HepG2 (cell line): ENCODE results near the gene ZNF813. TPM values are rescaled to one million over a fixed set of nuclear protein-coding genes. Genes with fewer than 3 reads are reported as not detected.

ENCODE experiments used
- ADNP ChIP-seq: sonication (generic); formaldehyde crosslinking; IDR thresholded peaks from 2 replicates; pipeline ENCODE4 v1.4.0; 2020; ENCODE audit warnings: missing genetic modification reagents
- ELF3 ChIP-seq: IDR thresholded peaks from 2 replicates; pipeline ENCODE4 v1.6.1; 2016; ENCODE audit warnings: missing genetic modification reagents, missing compliant biosample characterization
- ELF4 ChIP-seq: sonication (generic); formaldehyde crosslinking; IDR thresholded peaks from 2 replicates; pipeline ENCODE4 v1.5.0; 2020; ENCODE audit warnings: missing genetic modification reagents, mild to moderate bottlenecking, moderate library complexity, borderline replicate concordance
- FOXJ3 ChIP-seq: sonication (generic); formaldehyde crosslinking; IDR thresholded peaks from 2 replicates; pipeline ENCODE4 v1.4.0; 2020; ENCODE audit warnings: missing genetic modification reagents, mild to moderate bottlenecking, borderline replicate concordance
- FOXK1 ChIP-seq: sonication (generic); formaldehyde crosslinking; IDR thresholded peaks from 2 replicates; pipeline ENCODE4 v1.4.0; 2020; ENCODE audit warnings: low read depth, missing genetic modification reagents, borderline replicate concordance
- HDAC1 ChIP-seq: sonication (generic); formaldehyde crosslinking; IDR thresholded peaks from 2 replicates; pipeline ENCODE4 v1.5.1; 2020; ENCODE audit warnings: mild to moderate bottlenecking, missing genetic modification reagents
- HOXA7 ChIP-seq: sonication (generic); formaldehyde crosslinking; IDR thresholded peaks from 2 replicates; pipeline ENCODE4 v1.8.1; 2022; ENCODE audit warnings: mild to moderate bottlenecking, missing genetic modification reagents, moderate library complexity
- PCBP1 ChIP-seq: fragments of 200-400 bp; formaldehyde crosslinking; IDR thresholded peaks from 2 replicates; pipeline ENCODE4 v1.6.1; 2017; ENCODE audit warnings: mild to moderate bottlenecking, low read depth, low read length, borderline replicate concordance
- SALL2 ChIP-seq: sonication (generic); formaldehyde crosslinking; IDR thresholded peaks from 2 replicates; pipeline ENCODE4 v1.8.1; 2023; ENCODE audit warnings: mild to moderate bottlenecking, missing genetic modification reagents, inconsistent platforms
- SKI ChIP-seq: fragments of 450-650 bp; IDR thresholded peaks from one replicate; pipeline ENCODE4 v1.6.1; 2018; ENCODE audit warnings: mild to moderate bottlenecking; ENCODE audit not compliant: partially characterized antibody
- SNAPC4 ChIP-seq: sonication (generic); formaldehyde crosslinking; IDR thresholded peaks from 2 replicates; pipeline ENCODE4 v1.4.0; 2020; ENCODE audit warnings: mild to moderate bottlenecking, missing genetic modification reagents
- ZFP82 ChIP-seq: sonication (generic); formaldehyde crosslinking; IDR thresholded peaks from 2 replicates; pipeline ENCODE4 v1.5.1; 2020; ENCODE audit warnings: mild to moderate bottlenecking, missing genetic modification reagents, borderline replicate concordance
- ZMAT3 ChIP-seq: sonication (generic); formaldehyde crosslinking; conservative IDR thresholded peaks from 2 replicates; pipeline ENCODE4 v1.7.0; 2021; ENCODE audit warnings: missing genetic modification reagents
- ZNF256 ChIP-seq: sonication (generic); formaldehyde crosslinking; conservative IDR thresholded peaks from 2 replicates; pipeline ENCODE4 v1.4.0; 2020; ENCODE audit warnings: missing genetic modification reagents
- ZNF343 ChIP-seq: sonication (generic); formaldehyde crosslinking; IDR thresholded peaks from 2 replicates; pipeline ENCODE4 v1.4.0; 2020; ENCODE audit warnings: mild to moderate bottlenecking, missing genetic modification reagents
- ZNF501 ChIP-seq: sonication (generic); formaldehyde crosslinking; IDR thresholded peaks from 2 replicates; pipeline ENCODE4 v1.5.1; 2020; ENCODE audit warnings: mild to moderate bottlenecking, moderate library complexity, missing genetic modification reagents
- ZNF512 ChIP-seq: sonication (generic); formaldehyde crosslinking; IDR thresholded peaks from 2 replicates; pipeline ENCODE4 v1.4.0; 2020; ENCODE audit warnings: mild to moderate bottlenecking, missing genetic modification reagents
- ZNF562 ChIP-seq: sonication (generic); formaldehyde crosslinking; IDR thresholded peaks from 2 replicates; pipeline ENCODE4 v1.8.0; 2022; ENCODE audit warnings: missing genetic modification reagents, borderline replicate concordance
- ZNF570 ChIP-seq: sonication (generic); formaldehyde crosslinking; IDR thresholded peaks from 2 replicates; pipeline ENCODE4 v1.4.0; 2020; ENCODE audit warnings: mild to moderate bottlenecking, missing genetic modification reagents, borderline replicate concordance
- ZNF619 ChIP-seq: sonication (generic); formaldehyde crosslinking; IDR thresholded peaks from 2 replicates; pipeline ENCODE4 v1.4.0; 2020; ENCODE audit warnings: mild to moderate bottlenecking, missing genetic modification reagents
- ZNF724P ChIP-seq: sonication (generic); formaldehyde crosslinking; IDR thresholded peaks from 2 replicates; pipeline ENCODE4 v1.8.0; 2022; ENCODE audit warnings: missing genetic modification reagents, borderline replicate concordance
- polyA plus RNA-seq, 8 experiments: library from polyadenylated mRNA; depleted of rRNA in 3 of 8; stranded (reverse) in 7 of 8; unstranded in 1 of 8; fragments of >200 nt; fragmentation: Illumina TruSeq in 4 of 8; extraction: Trizol in 4 of 8; gene quantifications; 2 replicates each; pipeline versions ENCODE4 v1.2.1 to v1.2.3, GENCODE V29; 2011 to 2016; ENCODE audit warnings: low read depth in 4 of 8, missing spikeins in 1 of 8, mixed read lengths in 1 of 8; ENCODE audit not compliant: insufficient read depth in 1 of 8
- total RNA-seq, 5 experiments: library from RNA; depleted of rRNA; stranded (reverse); fragments of >200 nt; fragmentation: Illumina TruSeq; extraction: Trizol; gene quantifications; 2 replicates each; pipeline ENCODE4 v1.2.3, GENCODE V29; 2016; ENCODE audit warnings: low read depth in 1 of 5
- TF ChIP-seq, protein P1 (sequence below): sonication (generic); formaldehyde crosslinking; IDR thresholded peaks from 2 replicates; pipeline ENCODE4 v1.9.0; 2021; ENCODE audit warnings: missing genetic modification reagents, borderline replicate concordance

The ZNF813 gene
- total and polyA plus RNA-seq, 2 of the 13 experiments (the other 11 are each of a cell fraction or from before 2014, with no cell fraction given), result 2.1 to 8.9 TPM

GRCh38 chr19:53537521-53538377 lies 70.2 kb downstream of the ZNF813 start, which contains the start of gene ZNF331 (continued):
- TF ChIP-seq FOXJ3 (CRISPR knock-in tag), result no peak
- TF ChIP-seq HOXA7 (CRISPR knock-in tag), result peak; percentile 90; the same call in 1 of the 2 replicates
- 0 out of 2 replicates have a peak, but pooled peaks have one; percentile 27 for TF ChIP-seq ZFP82 (CRISPR knock-in tag)
- TF ChIP-seq HDAC1 (CRISPR knock-in tag), result peak; percentile 91
- no peak for TF ChIP-seq ELF4 (CRISPR knock-in tag)
- 0 out of 2 replicates have a peak, but pooled peaks have one; percentile 66 for TF ChIP-seq SALL2 (CRISPR knock-in tag)
- no peak; the same call in 1 of the 2 replicates for TF ChIP-seq ZNF343
- peak; percentile 45; the same call in 1 of the 2 replicates for TF ChIP-seq ZNF501 (CRISPR knock-in tag)
- TF ChIP-seq ELF3 (CRISPR knock-in tag), result no peak
- no peak for TF ChIP-seq ZNF570 (CRISPR knock-in tag)
- no peak; the same call in 1 of the 2 replicates for TF ChIP-seq SNAPC4 (CRISPR knock-in tag)
- no peak for TF ChIP-seq ZNF562 (CRISPR knock-in tag)
- peak; percentile 55; the same call in 1 of the 2 replicates for TF ChIP-seq ZNF724P (CRISPR knock-in tag)
- TF ChIP-seq SKI, result no peak
- TF ChIP-seq FOXK1 (CRISPR knock-in tag), result no peak
- TF ChIP-seq ZMAT3, result peak; percentile 91; the same call in 1 of the 2 replicates
- 0 out of 2 replicates have a peak, but pooled peaks have one; percentile 31 for TF ChIP-seq PCBP1
- TF ChIP-seq, protein P1, sequence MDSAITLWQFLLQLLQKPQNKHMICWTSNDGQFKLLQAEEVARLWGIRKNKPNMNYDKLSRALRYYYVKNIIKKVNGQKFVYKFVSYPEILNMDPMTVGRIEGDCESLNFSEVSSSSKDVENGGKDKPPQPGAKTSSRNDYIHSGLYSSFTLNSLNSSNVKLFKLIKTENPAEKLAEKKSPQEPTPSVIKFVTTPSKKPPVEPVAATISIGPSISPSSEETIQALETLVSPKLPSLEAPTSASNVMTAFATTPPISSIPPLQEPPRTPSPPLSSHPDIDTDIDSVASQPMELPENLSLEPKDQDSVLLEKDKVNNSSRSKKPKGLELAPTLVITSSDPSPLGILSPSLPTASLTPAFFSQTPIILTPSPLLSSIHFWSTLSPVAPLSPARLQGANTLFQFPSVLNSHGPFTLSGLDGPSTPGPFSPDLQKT, result no peak
- TF ChIP-seq ZNF256, result no peak
- no peak for TF ChIP-seq ADNP (CRISPR knock-in tag)
- no peak for TF ChIP-seq ZNF512 (CRISPR knock-in tag)
- no peak for TF ChIP-seq ZNF619 (CRISPR knock-in tag)
